CD14-positive monocyte (primary cell): ENCODE measurements around the gene KDM2A. TPM values are rescaled to one million over a fixed set of nuclear protein-coding genes. Genes with fewer than 3 reads are reported as not detected.

Source experiments
- DNase-seq, 3 donors: peaks; one replicate each; pipeline ENCODE4 v3.0.0-alpha.2; 2011 to 2022
- H2AFZ ChIP-seq: 2 replicates; pipeline ENCODE4 v1.6.0; 2012; ENCODE audit warnings: mild to moderate bottlenecking, low read depth, low read length, inconsistent platforms; ENCODE audit not compliant: insufficient read depth, poor library complexity, severe bottlenecking
- H3K27ac ChIP-seq, 2 donors: 1 replicate in 1 of 2; 2 replicates in 1 of 2; pipeline ENCODE4 v1.5.1; 2012 to 2013; ENCODE audit warnings: low read length in 2 of 2, control low read depth in 1 of 2, inconsistent platforms in 1 of 2, low read depth in 1 of 2, mild to moderate bottlenecking in 1 of 2
- H3K27me3 ChIP-seq, 2 donors: one replicate each; pipeline versions ENCODE4 v1.6.0 to v1.6.1; 2011 to 2013; ENCODE audit warnings: low read length in 2 of 2; ENCODE audit not compliant: control insufficient read depth in 2 of 2, insufficient read depth in 2 of 2
- H3K36me3 ChIP-seq, 2 donors: replicated peaks in 1 of 2; 1 replicate in 1 of 2; 2 replicates in 1 of 2; pipeline versions ENCODE4 v1.5.1 to v1.6.1; 2012 to 2013; ENCODE audit warnings: low read length in 2 of 2, control low read depth in 1 of 2, inconsistent platforms in 1 of 2, mild to moderate bottlenecking in 1 of 2; ENCODE audit not compliant: insufficient read depth in 2 of 2, control insufficient read depth in 1 of 2
- H3K4me1 ChIP-seq, 2 donors: 1 replicate in 1 of 2; 2 replicates in 1 of 2; pipeline versions ENCODE4 v1.5.1 to v1.6.1; 2012 to 2013; ENCODE audit warnings: low read length in 2 of 2, control low read depth in 1 of 2, inconsistent platforms in 1 of 2, mild to moderate bottlenecking in 1 of 2, moderate library complexity in 1 of 2; ENCODE audit not compliant: insufficient read depth in 2 of 2, control insufficient read depth in 1 of 2
- H3K4me2 ChIP-seq: replicated peaks from 2 replicates; pipeline ENCODE3; 2012; ENCODE audit warnings: low read length, moderate library complexity, mild to moderate bottlenecking; ENCODE audit not compliant: poor library complexity, severe bottlenecking; ENCODE audit errors: extremely low read depth
- H3K4me3 ChIP-seq, 3 experiments: fragments of 200-600 bp in 1 of 3; sonication (generic) in 1 of 3; replicated peaks in 1 of 3; 1 replicate in 2 of 3; 2 replicates in 1 of 3; pipeline ENCODE4 v1.5.1; 2011 to 2013; ENCODE audit warnings: low read length in 3 of 3, mild to moderate bottlenecking in 3 of 3, control low read depth in 2 of 3, low read depth in 2 of 3, inconsistent platforms in 1 of 3, moderate library complexity in 1 of 3
- H3K79me2 ChIP-seq: 2 replicates; pipeline ENCODE4 v1.6.0; 2012; ENCODE audit warnings: mild to moderate bottlenecking, control low read depth, inconsistent platforms, low read length, moderate library complexity; ENCODE audit not compliant: insufficient read depth
- H3K9ac ChIP-seq: 2 replicates; pipeline ENCODE4 v1.6.0; 2017; ENCODE audit warnings: low read length, mild to moderate bottlenecking; ENCODE audit not compliant: insufficient read depth, poor library complexity, severe bottlenecking
- H3K9me3 ChIP-seq, 2 donors: replicated peaks in 1 of 2; 1 replicate in 1 of 2; 2 replicates in 1 of 2; pipeline versions ENCODE4 v1.5.1 to v1.6.1; 2012 to 2013; ENCODE audit warnings: low read length in 2 of 2, control low read depth in 1 of 2; ENCODE audit not compliant: control insufficient read depth in 1 of 2, insufficient read depth in 1 of 2
- H4K20me1 ChIP-seq: 2 replicates; pipeline ENCODE4 v1.6.0; 2012; ENCODE audit warnings: mild to moderate bottlenecking, low read length, control low read depth, moderate library complexity; ENCODE audit not compliant: insufficient read depth
- H3K27ac Mint-ChIP-seq, 7 donors: one replicate each; pipeline ENCODE4 v1.8.0; 2020; ENCODE audit warnings: mild to moderate bottlenecking in 7 of 7, mixed read lengths in 7 of 7, moderate library complexity in 6 of 7, inconsistent platforms in 2 of 7
- H3K27me3 Mint-ChIP-seq, 3 donors: one replicate each; pipeline ENCODE4 v1.8.0; 2021 to 2022; ENCODE audit warnings: low read depth in 3 of 3, mild to moderate bottlenecking in 3 of 3, mixed read lengths in 3 of 3, moderate library complexity in 3 of 3, inconsistent platforms in 1 of 3
- H3K36me3 Mint-ChIP-seq, 2 donors: one replicate each; pipeline ENCODE4 v1.8.0; 2020; ENCODE audit warnings: mixed read lengths in 2 of 2, inconsistent platforms in 1 of 2, mild to moderate bottlenecking in 1 of 2
- H3K4me1 Mint-ChIP-seq: one replicate; pipeline ENCODE4 v1.8.0; 2020; ENCODE audit warnings: mild to moderate bottlenecking, mixed read lengths
- H3K4me3 Mint-ChIP-seq, 2 donors: one replicate each; pipeline ENCODE4 v1.8.0; 2020; ENCODE audit warnings: mild to moderate bottlenecking in 2 of 2, mixed read lengths in 2 of 2, moderate library complexity in 1 of 2
- H3K9me3 Mint-ChIP-seq, 7 donors: one replicate each; pipeline ENCODE4 v1.8.0; 2020 to 2022; ENCODE audit warnings: mixed read lengths in 7 of 7, mild to moderate bottlenecking in 6 of 7, moderate library complexity in 6 of 7, inconsistent platforms in 2 of 7
- WGBS: methylation state at CpG from one replicate; pipeline ENCODE4 v1.1.5; 2013; ENCODE audit warnings: missing lambda C conversion rate; ENCODE audit not compliant: insufficient coverage; 5-methylcytosine and 5-hydroxymethylcytosine counted together
- intact Hi-C, 2 donors: fragments of 100-400 bp; cut with micrococcal nuclease; formaldehyde crosslinking; loops; one replicate each; pipeline versions ENCODE4 v1.15.0 to v1.15.1; 2023
- polyA plus RNA-seq, 3 donors: library from polyadenylated mRNA; depleted of rRNA in 1 of 3; unstranded in 2 of 3; stranded (reverse) in 1 of 3; fragments of 300-500 nt in 2 of 3; fragments of >200 nt in 1 of 3; fragmentation: Illumina TruSeq in 2 of 3; gene quantifications; 1 replicate in 2 of 3; 2 replicates in 1 of 3; pipeline ENCODE4 v1.2.3, GENCODE V29; 2012 to 2021
- TF ChIP-seq, protein P1 (sequence below): fragments of 200-600 bp; IDR thresholded peaks from one replicate; pipeline ENCODE4 v1.8.0; 2022; ENCODE audit warnings: antibody characterized with exemption, mild to moderate bottlenecking

KDM2A gene
- polyA plus RNA-seq, 3 donors = 2.6 to 98.9 (median 3.9) TPM

DNA sequence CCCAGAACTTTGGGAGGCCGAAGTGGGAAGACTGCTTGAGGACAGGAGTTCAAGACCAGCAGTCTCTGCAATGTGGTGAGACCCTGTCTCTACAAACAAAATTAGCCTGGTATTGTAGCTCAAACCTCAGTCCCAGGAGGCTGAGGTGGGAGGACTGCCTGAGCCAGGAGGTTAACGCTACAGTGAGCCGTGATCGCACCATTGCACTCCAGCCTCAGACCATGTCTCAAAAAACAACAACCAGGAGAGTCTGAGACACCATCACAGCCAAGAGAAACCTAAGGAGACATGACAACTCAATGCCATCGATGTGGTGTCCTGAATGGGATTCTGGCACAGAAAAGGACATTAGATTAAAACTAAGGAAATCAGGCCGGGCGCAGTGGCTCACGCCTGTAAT, 28.3 kb upstream of the KDM2A start:
- H3K9me3 ChIP-seq = no peaks in the 10 kb centered on the region
- no peaks in the 10 kb centered on the region for H3K9me3 Mint-ChIP-seq
- H4K20me1 ChIP-seq = no peaks in the 10 kb centered on the region
- H3K9ac ChIP-seq = no peak overlapping the region
- H3K4me3 Mint-ChIP-seq = no peak overlapping the region
- H3K27me3 Mint-ChIP-seq = peaks cover 2 to 7% (median 6%) of the 10 kb centered on the region in 3 donors
- no peak for DNase-seq
- H3K27ac ChIP-seq = no peak overlapping the region
- no peak overlapping the region for H2AFZ ChIP-seq
- no peaks in the 10 kb centered on the region for H3K27me3 ChIP-seq
- 98% methylated on average over 5 of the region's 8 CpGs for WGBS
- no peak overlapping the region for H3K4me2 ChIP-seq
- H3K79me2 ChIP-seq = no peaks in the 10 kb centered on the region
- no peaks in the 10 kb centered on the region for H3K36me3 Mint-ChIP-seq
- no peak overlapping the region for H3K4me3 ChIP-seq
- intact Hi-C loops = no loop called here
- TF ChIP-seq, protein P1, sequence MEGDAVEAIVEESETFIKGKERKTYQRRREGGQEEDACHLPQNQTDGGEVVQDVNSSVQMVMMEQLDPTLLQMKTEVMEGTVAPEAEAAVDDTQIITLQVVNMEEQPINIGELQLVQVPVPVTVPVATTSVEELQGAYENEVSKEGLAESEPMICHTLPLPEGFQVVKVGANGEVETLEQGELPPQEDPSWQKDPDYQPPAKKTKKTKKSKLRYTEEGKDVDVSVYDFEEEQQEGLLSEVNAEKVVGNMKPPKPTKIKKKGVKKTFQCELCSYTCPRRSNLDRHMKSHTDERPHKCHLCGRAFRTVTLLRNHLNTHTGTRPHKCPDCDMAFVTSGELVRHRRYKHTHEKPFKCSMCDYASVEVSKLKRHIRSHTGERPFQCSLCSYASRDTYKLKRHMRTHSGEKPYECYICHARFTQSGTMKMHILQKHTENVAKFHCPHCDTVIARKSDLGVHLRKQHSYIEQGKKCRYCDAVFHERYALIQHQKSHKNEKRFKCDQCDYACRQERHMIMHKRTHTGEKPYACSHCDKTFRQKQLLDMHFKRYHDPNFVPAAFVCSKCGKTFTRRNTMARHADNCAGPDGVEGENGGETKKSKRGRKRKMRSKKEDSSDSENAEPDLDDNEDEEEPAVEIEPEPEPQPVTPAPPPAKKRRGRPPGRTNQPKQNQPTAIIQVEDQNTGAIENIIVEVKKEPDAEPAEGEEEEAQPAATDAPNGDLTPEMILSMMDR = no peak
- H3K4me1 Mint-ChIP-seq = no peaks in the 10 kb centered on the region
- no peaks in the 10 kb centered on the region for H3K36me3 ChIP-seq
- H3K27ac Mint-ChIP-seq = no peak overlapping the region
- no peaks in the 10 kb centered on the region for H3K4me1 ChIP-seq

DNA sequence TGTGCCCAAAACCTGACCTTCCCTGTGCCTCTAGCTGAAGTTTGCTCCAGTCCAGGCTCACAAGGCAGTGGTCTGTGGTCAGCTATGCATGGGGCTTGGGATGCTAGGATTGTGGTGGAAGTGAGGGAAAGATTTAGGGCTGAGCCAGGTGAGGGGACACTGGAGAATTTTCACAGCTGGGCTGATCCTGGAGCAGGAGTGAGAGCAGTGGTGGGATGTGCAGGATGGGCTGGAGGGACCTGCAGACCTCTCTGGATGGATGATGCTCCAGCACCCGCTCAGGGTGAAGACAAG, 23.9 kb upstream of the KDM2A start:
- TF ChIP-seq, protein P1 = no peak
- Histone ChIP-seq H3K4me1 (peaks cover 2 to 3% of the 10 kb centered on the region in 2 donors), H3K27ac (no peak overlapping the region), H3K9ac (no peak overlapping the region), H3K27me3 (no peaks in the 10 kb centered on the region), H3K36me3 (no peaks in the 10 kb centered on the region), H4K20me1 (no peaks in the 10 kb centered on the region), H3K4me3 (no peak overlapping the region), H3K9me3 (no peaks in the 10 kb centered on the region), H2AFZ (no peak overlapping the region), H3K4me2 (no peak overlapping the region), H3K79me2 (no peaks in the 10 kb centered on the region)
- Mint-ChIP-seq H3K36me3 (no peaks in the 10 kb centered on the region), H3K4me1 (peaks cover 5% of the 10 kb centered on the region), H3K4me3 (no peak overlapping the region), H3K27ac (peak overlapping the region in 1 of 7 donors; percentile 63), H3K27me3 (peaks cover 5 to 8% (median 7%) of the 10 kb centered on the region in 3 donors), H3K9me3 (no peaks in the 10 kb centered on the region)
- no peak for DNase-seq
- WGBS = no CpG with 5 or more reads among the region's 1 CpG
- intact Hi-C loops = no loop called here
